Common myeloid progenitor, CD34-positive (primary cell): ENCODE results near the gene OR2AJ1. TPM values are rescaled to one million over a fixed set of nuclear protein-coding genes. Genes with fewer than 3 reads are reported as not detected.

Source experiments
- CTCF ChIA-PET: fragments of 350-600 bp; sonication (Branson Sonifier 250); formaldehyde crosslinking; loops from one replicate; lab custom pipeline; 2021; ENCODE audit warnings: antibody characterized with exemption; lab: Charles Lee
- POLR2A ChIA-PET: fragments of 350-600 bp; sonication (Branson Sonifier 250); formaldehyde crosslinking; loops from one replicate; lab custom pipeline; 2021; ENCODE audit warnings: antibody characterized with exemption; lab: Charles Lee
- DNase-seq, 3 donors: peaks; one replicate each; pipeline versions ENCODE4 v3.0.0 to v3.0.0-alpha.2; 2013
- H3K27ac ChIP-seq, 2 experiments: 1 replicate in 1 of 2; 2 replicates in 1 of 2; pipeline ENCODE4 v1.7.0; 2013; ENCODE audit warnings: inconsistent platforms in 2 of 2, low read length in 2 of 2, mild to moderate bottlenecking in 2 of 2, low read depth in 1 of 2, moderate library complexity in 1 of 2; ENCODE audit not compliant: severe bottlenecking in 2 of 2, insufficient read depth in 1 of 2, poor library complexity in 1 of 2
- H3K27me3 ChIP-seq, 5 experiments: replicated peaks in 2 of 5; 1 replicate in 3 of 5; 2 replicates in 2 of 5; pipeline versions ENCODE4 v1.6.1 to v1.7.0; 2013; ENCODE audit warnings: low read length in 4 of 5, mild to moderate bottlenecking in 2 of 5, moderate library complexity in 2 of 5, inconsistent platforms in 1 of 5; ENCODE audit not compliant: insufficient read depth in 5 of 5, control insufficient read depth in 4 of 5
- H3K36me3 ChIP-seq, 4 experiments: 1 replicate in 2 of 4; 2 replicates in 2 of 4; pipeline versions ENCODE4 v1.6.1 to v1.7.0; 2013; ENCODE audit warnings: low read length in 3 of 4, control low read depth in 1 of 4, mild to moderate bottlenecking in 1 of 4; ENCODE audit not compliant: control insufficient read depth in 4 of 4, insufficient read depth in 4 of 4
- H3K4me1 ChIP-seq, 4 experiments: 1 replicate in 3 of 4; 2 replicates in 1 of 4; pipeline versions ENCODE4 v1.6.1 to v1.7.1; 2013; ENCODE audit warnings: low read length in 3 of 4, mild to moderate bottlenecking in 3 of 4, control low read depth in 1 of 4, inconsistent platforms in 1 of 4, moderate library complexity in 1 of 4; ENCODE audit not compliant: control insufficient read depth in 4 of 4, insufficient read depth in 4 of 4; ENCODE audit errors: control extremely low read depth in 1 of 4
- H3K4me3 ChIP-seq, 7 experiments: 1 replicate in 4 of 7; 2 replicates in 3 of 7; pipeline versions ENCODE4 v1.5.1 to v1.7.0; 2013; ENCODE audit warnings: mild to moderate bottlenecking in 7 of 7, low read length in 6 of 7, moderate library complexity in 6 of 7, inconsistent platforms in 2 of 7, low read depth in 2 of 7, control low read depth in 1 of 7; ENCODE audit not compliant: insufficient read depth in 4 of 7, control insufficient read depth in 1 of 7; ENCODE audit errors: extremely low read depth in 1 of 7
- H3K9me3 ChIP-seq, 5 experiments: 1 replicate in 4 of 5; 2 replicates in 1 of 5; pipeline versions ENCODE4 v1.6.1 to v1.7.1; 2013; ENCODE audit warnings: low read length in 4 of 5, mild to moderate bottlenecking in 2 of 5, inconsistent platforms in 1 of 5, low read depth in 1 of 5, moderate library complexity in 1 of 5; ENCODE audit not compliant: control insufficient read depth in 4 of 5, insufficient read depth in 2 of 5; ENCODE audit errors: control extremely low read depth in 1 of 5
- WGBS: methylation state at CpG from one replicate; pipeline ENCODE4 v1.1.5; 2013; ENCODE audit not compliant: insufficient coverage; 5-methylcytosine and 5-hydroxymethylcytosine counted together
- polyA plus RNA-seq: library from polyadenylated mRNA; unstranded; fragments of 120-200 nt; gene quantifications from one replicate; pipeline ENCODE4 v1.2.1, GENCODE V29; 2013

Gene OR2AJ1, protein sequence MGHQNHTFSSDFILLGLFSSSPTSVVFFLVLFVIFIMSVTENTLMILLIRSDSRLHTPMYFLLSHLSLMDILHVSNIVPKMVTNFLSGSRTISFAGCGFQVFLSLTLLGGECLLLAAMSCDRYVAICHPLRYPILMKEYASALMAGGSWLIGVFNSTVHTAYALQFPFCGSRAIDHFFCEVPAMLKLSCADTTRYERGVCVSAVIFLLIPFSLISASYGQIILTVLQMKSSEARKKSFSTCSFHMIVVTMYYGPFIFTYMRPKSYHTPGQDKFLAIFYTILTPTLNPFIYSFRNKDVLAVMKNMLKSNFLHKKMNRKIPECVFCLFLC
- 0.12 TPM for polyA plus RNA-seq

DNA sequence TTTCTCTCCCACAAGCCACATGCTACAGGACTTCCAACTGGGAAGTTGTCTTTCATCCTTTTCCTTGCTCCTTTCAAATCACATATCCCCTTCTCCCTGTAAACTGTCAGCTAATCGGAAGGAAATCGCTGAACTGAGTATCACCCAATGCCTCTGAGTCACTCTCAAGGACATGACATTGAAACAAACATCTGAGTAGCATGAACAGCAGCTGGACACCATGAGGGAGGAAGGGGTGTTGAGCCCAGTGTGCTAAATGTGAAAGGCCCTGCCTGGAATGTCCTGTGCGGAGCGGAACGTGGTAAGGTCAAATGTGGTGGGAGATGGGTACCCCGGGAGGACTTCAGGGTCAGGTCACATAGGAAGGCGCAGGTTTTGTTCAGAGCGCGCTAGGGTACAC lies at the start of gene OR2AJ1:
TSS of gene OR2AJ1 (plus strand) at position 22 of the 400 bp plus-strand sequence. CDS start 8,880 bp downstream, outside the sequence.
- Histone ChIP-seq H3K36me3 (peaks cover 0 to 2% (median 0%) of the 10 kb centered on the region in 4 experiments), H3K4me1 (no peaks in the 10 kb centered on the region), H3K27me3 (no peaks in the 10 kb centered on the region), H3K4me3 (no peak within 1 kb of the TSS), H3K9me3 (no peaks in the 10 kb centered on the region), H3K27ac (no peak within 1 kb of the TSS)
- WGBS = 100% methylated on average over 9 of the region's 9 CpGs
- DNase-seq = no peak
- CTCF ChIA-PET = interaction anchor here (0.9 kb wide), 1 partner anchor 12 kb away, joined by 4 read pairs; no protein-coding TSS in a partner anchor
- POLR2A ChIA-PET = no interaction called here

DNA sequence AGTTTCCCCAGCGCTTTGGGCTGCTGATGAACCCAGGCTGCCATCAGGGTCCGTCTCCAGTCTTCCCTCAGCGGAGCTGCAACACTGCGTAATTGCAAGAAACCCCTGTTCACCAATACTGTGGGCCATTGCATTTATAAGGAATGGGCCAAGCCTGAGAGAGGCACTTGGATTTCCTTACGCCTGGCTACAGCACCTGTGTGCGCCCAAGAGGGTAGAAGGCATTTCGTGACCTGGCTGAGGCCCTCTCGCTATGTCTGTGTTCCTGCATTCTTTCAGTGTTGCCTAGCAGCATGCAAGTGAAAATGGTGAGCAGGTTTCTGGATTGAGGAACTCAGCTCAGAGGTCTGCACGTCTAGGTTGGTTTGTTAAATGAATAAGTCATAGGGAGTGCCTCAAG lies 41.3 kb upstream of the OR2AJ1 start:
- Histone ChIP-seq H3K4me3 (no peak overlapping the region), H3K27me3 (no peaks in the 10 kb centered on the region), H3K27ac (no peak overlapping the region), H3K9me3 (no peaks in the 10 kb centered on the region), H3K36me3 (peaks cover 2 to 36% (median 9%) of the 10 kb centered on the region in 4 experiments), H3K4me1 (no peaks in the 10 kb centered on the region)
- no peak for DNase-seq
- WGBS = 100% methylated on average over 7 of the region's 9 CpGs
- CTCF ChIA-PET = no interaction called here
- POLR2A ChIA-PET = no interaction called here

DNA sequence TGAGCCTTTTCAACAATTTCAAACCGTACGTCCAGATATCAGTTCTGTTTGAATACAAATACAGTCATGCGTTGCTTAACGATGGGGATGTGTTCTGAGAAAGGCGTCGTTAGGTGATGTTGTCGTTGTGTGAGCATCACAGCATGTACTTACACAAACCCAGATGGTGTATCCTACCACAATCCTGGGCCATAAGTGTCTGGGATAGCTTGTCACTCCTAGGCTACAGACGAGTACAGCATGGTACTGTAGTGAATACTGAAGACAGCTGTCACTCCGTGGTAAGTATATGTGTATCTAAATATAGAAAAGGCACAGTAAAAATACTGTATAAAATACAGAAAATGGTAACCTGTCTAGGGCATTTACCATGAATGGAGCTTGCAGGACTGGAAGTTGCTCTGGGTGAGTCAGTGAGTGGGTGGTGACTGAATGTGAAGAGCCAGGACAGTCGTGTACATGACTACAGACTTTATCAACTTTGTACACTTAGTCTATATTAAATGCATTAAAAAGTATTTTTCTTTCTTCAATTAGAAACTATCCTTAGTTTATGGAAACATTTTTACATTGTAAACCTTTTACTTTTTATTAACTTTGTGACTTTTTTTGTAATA lies 39.8 kb upstream of the OR2AJ1 start:
- DNase-seq = no peak
- H3K4me3 ChIP-seq = no peak overlapping the region
- no peaks in the 10 kb centered on the region for H3K9me3 ChIP-seq
- H3K4me1 ChIP-seq = no peaks in the 10 kb centered on the region
- WGBS = 100% methylated on average over 3 of the region's 10 CpGs
- no peaks in the 10 kb centered on the region for H3K27me3 ChIP-seq
- ChIA-PET CTCF (interaction anchor here (0.6 to 2.1 kb wide), 6 partner anchors 11 to 1091 kb away, joined by 3 to 8 read pairs (median 4); partner anchors contain the start of gene OR2W3), POLR2A (interaction anchor here (0.6 kb wide), 3 partner anchors 22 to 219 kb away, joined by 3 to 5 read pairs (median 4); no protein-coding TSS in a partner anchor)
- H3K36me3 ChIP-seq = peaks cover 0 to 23% (median 2%) of the 10 kb centered on the region in 4 experiments
- peak overlapping the region in 1 of 2 experiments; percentile 1 for H3K27ac ChIP-seq

DNA sequence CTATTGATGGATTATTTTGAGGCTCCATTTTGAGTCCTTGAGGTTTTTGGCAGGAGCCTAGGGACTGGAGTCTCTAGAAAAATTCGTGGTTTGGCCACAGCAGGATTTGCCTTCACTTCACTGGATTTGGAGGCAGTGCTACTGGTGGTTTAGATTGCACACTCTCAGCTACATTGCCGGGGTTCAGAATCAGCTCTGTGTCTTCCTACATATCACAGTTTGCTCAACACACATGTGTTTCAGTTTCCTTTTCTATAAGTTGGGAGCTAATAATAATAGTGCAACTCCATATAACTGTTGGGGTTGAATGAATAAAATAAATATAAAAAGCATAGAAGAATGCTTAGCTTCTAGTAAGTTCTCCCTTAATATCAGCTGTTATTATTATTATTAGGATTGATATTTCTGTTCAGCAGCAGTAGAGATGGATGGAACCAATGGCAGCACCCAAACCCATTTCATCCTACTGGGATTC lies 29.5 kb upstream of the OR2AJ1 start, which contains the start of gene OR2W3:
TSS of gene OR2W3 (plus strand) at position 425 of the 475 bp plus-strand sequence. CDS start at position 425, 0 bp downstream.
- H3K4me3 ChIP-seq = no peak within 1 kb of the TSS
- peaks cover 0 to 23% (median 7%) of the 10 kb centered on the region in 5 experiments for H3K9me3 ChIP-seq
- peak within 1 kb of the TSS in 1 of 2 experiments; percentile 37 for H3K27ac ChIP-seq
- WGBS = 0% methylated on average over 1 of the region's 2 CpGs
- H3K4me1 ChIP-seq = no peaks in the 10 kb centered on the region
- DNase-seq = no peak
- CTCF ChIA-PET = interaction anchor here (1.0 to 2.1 kb wide), 5 partner anchors 8 to 37 kb away, joined by 3 to 8 read pairs (median 5); no protein-coding TSS in a partner anchor
- POLR2A ChIA-PET = interaction anchor here (0.7 kb wide), 1 partner anchor 10 kb away, joined by 3 read pairs; no protein-coding TSS in a partner anchor
- peaks cover 4 to 24% (median 13%) of the 10 kb centered on the region in 4 experiments for H3K36me3 ChIP-seq
- H3K27me3 ChIP-seq = no peaks in the 10 kb centered on the region

DNA sequence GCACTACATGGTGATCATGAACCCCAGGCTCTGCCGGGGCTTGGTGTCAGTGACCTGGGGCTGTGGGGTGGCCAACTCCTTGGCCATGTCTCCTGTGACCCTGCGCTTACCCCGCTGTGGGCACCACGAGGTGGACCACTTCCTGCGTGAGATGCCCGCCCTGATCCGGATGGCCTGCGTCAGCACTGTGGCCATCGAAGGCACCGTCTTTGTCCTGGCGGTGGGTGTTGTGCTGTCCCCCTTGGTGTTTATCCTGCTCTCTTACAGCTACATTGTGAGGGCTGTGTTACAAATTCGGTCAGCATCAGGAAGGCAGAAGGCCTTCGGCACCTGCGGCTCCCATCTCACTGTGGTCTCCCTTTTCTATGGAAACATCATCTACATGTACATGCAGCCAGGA lies 28.7 kb upstream of the OR2AJ1 start:
- POLR2A ChIA-PET = no interaction called here
- WGBS = 98% methylated on average over 12 of the region's 14 CpGs

DNA sequence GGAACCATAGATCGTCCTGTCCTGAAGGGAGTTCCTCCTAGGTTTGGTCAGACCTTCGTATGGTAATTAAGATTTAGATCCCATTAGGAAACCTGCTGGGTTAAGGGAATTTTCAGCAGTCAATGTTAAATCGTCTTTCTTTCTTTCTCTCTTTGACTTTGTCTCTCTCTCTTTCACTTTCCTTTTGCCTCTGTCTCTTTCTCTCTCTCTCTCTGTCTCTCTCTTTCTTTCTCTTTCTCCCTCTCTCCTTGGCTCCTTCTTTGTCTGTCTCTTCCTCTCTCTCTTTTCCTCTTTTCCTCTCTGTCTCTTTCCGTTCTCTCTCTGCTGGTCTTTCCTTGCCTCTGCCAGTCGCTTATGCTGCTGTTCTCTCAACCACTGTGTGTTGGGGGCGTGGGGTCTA lies 20.6 kb upstream of the OR2AJ1 start:
- Histone ChIP-seq H3K36me3 (peaks cover 0 to 2% (median 0%) of the 10 kb centered on the region in 4 experiments), H3K9me3 (peaks cover 0 to 6% (median 0%) of the 10 kb centered on the region in 5 experiments), H3K27ac (no peak overlapping the region), H3K4me1 (peaks cover 15 to 31% (median 22%) of the 10 kb centered on the region in 4 experiments), H3K4me3 (no peak overlapping the region), H3K27me3 (no peaks in the 10 kb centered on the region)
- WGBS = 96% methylated on average over 2 of the region's 6 CpGs
- ChIA-PET POLR2A (interaction anchor here (0.6 kb wide), 1 partner anchor 46 kb away, joined by 3 read pairs; no protein-coding TSS in a partner anchor), CTCF (no interaction called here)
- DNase-seq = no peak

More for the DNA sequence above, 28.7 kb upstream of the OR2AJ1 start:
- no peaks in the 10 kb centered on the region for H3K27me3 ChIP-seq
- CTCF ChIA-PET = interaction anchor here (1.0 to 2.1 kb wide), 5 partner anchors 8 to 15 kb away, joined by 3 to 8 read pairs (median 4); no protein-coding TSS in a partner anchor
- no peak overlapping the region for H3K27ac ChIP-seq
- H3K4me1 ChIP-seq = no peaks in the 10 kb centered on the region
- no peak for DNase-seq
- no peak overlapping the region for H3K4me3 ChIP-seq
- peaks cover 0 to 23% (median 7%) of the 10 kb centered on the region in 5 experiments for H3K9me3 ChIP-seq
- H3K36me3 ChIP-seq = peaks cover 4 to 24% (median 13%) of the 10 kb centered on the region in 4 experiments
